ENCODE data around the gene FCHO2. TPM values are rescaled to one million over a fixed set of nuclear protein-coding genes. Genes with fewer than 3 reads are reported as not detected.
"Not testable (repeated sequence)": the region's sequence is repeated elsewhere in the genome, so short reads cannot be mapped to it uniquely, and the experiment has no call there.

Gene FCHO2
- total RNA-seq, 1 donor from 2014 or later = 32.4 TPM

GRCh38 chr5:72996632-72997031 lies 40.8 kb downstream of the FCHO2 start:
- no peaks in the 10 kb centered on the region for H3K4me1 ChIP-seq (ENCODE audit: control insufficient read depth in 3 of 3, insufficient read depth in 3 of 3, low read length in 3 of 3)
- no peak overlapping the region for H3K4me3 ChIP-seq (ENCODE audit: low read length in 3 of 3)
- H3K27ac ChIP-seq (ENCODE audit: low read depth, low read length) = no peak overlapping the region
- H3K9ac ChIP-seq (ENCODE audit: low read depth in 1 of 3, low read length in 3 of 3) = no peak overlapping the region
- H3K36me3 ChIP-seq (ENCODE audit: control insufficient read depth in 3 of 3, insufficient read depth in 3 of 3, low read length in 3 of 3) = peaks cover 5 to 14% (median 8%) of the 10 kb centered on the region in 3 donors
- no peaks in the 10 kb centered on the region for H3K27me3 ChIP-seq (ENCODE audit: control insufficient read depth in 3 of 3, insufficient read depth in 3 of 3, low read length in 3 of 3)
- H3K9me3 ChIP-seq (ENCODE audit: control insufficient read depth in 3 of 3, low read length in 3 of 3) = no peaks in the 10 kb centered on the region

GRCh38 chr5:72999916-73000315 lies 44.1 kb downstream of the FCHO2 start:
- Histone ChIP-seq H3K4me1 (ENCODE audit: control insufficient read depth in 3 of 3, insufficient read depth in 3 of 3, low read length in 3 of 3) (no peaks in the 10 kb centered on the region), H3K4me3 (ENCODE audit: low read length in 3 of 3) (no peak overlapping the region), H3K9ac (ENCODE audit: low read depth in 1 of 3, low read length in 3 of 3) (no peak overlapping the region), H3K27me3 (ENCODE audit: control insufficient read depth in 3 of 3, insufficient read depth in 3 of 3, low read length in 3 of 3) (no peaks in the 10 kb centered on the region), H3K36me3 (ENCODE audit: control insufficient read depth in 3 of 3, insufficient read depth in 3 of 3, low read length in 3 of 3) (peaks cover 5 to 7% (median 5%) of the 10 kb centered on the region in 3 donors), H3K27ac (ENCODE audit: low read depth, low read length) (no peak overlapping the region), H3K9me3 (ENCODE audit: control insufficient read depth in 3 of 3, low read length in 3 of 3) (no peaks in the 10 kb centered on the region)

DNA sequence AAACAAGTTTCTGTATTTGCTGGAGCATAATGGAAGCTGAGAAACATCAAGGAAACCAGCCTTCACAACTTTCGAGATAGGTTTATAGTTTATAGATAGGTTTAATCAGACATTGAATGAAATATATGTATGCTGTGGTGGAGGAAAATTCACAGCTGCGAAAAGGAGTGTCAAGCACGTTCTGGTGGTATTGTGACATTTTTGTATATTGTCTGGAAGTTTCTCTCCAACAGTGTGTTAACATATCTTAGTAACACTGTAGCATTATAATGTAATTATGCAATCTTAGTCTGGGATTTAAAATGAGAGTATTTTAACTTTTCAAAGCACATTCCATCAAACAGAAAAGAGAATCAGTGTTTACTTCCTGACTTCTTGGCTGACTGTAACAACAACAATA lies 50.0 kb downstream of the FCHO2 start:
- no peak overlapping the region for H3K27ac ChIP-seq (ENCODE audit: low read depth, low read length)
- no peaks in the 10 kb centered on the region for H3K9me3 ChIP-seq (ENCODE audit: control insufficient read depth in 3 of 3, low read length in 3 of 3)
- no peak overlapping the region for H3K9ac ChIP-seq (ENCODE audit: low read depth in 1 of 3, low read length in 3 of 3)
- H3K4me1 ChIP-seq (ENCODE audit: control insufficient read depth in 3 of 3, insufficient read depth in 3 of 3, low read length in 3 of 3) = no peaks in the 10 kb centered on the region
- H3K36me3 ChIP-seq (ENCODE audit: control insufficient read depth in 3 of 3, insufficient read depth in 3 of 3, low read length in 3 of 3) = peaks cover 3 to 8% (median 5%) of the 10 kb centered on the region in 3 donors
- H3K4me3 ChIP-seq (ENCODE audit: low read length in 3 of 3) = no peak overlapping the region
- no peaks in the 10 kb centered on the region for H3K27me3 ChIP-seq (ENCODE audit: control insufficient read depth in 3 of 3, insufficient read depth in 3 of 3, low read length in 3 of 3)

- Histone ChIP-seq H3K9me3 (ENCODE audit: control insufficient read depth in 3 of 3, low read length in 3 of 3) (no peaks in the 10 kb centered on the region), H3K36me3 (ENCODE audit: control insufficient read depth in 3 of 3, insufficient read depth in 3 of 3, low read length in 3 of 3) (peaks cover 3 to 10% (median 5%) of the 10 kb centered on the region in 3 donors), H3K9ac (ENCODE audit: low read depth in 1 of 3, low read length in 3 of 3) (no peak overlapping the region), H3K4me1 (ENCODE audit: control insufficient read depth in 3 of 3, insufficient read depth in 3 of 3, low read length in 3 of 3) (no peaks in the 10 kb centered on the region), H3K27me3 (ENCODE audit: control insufficient read depth in 3 of 3, insufficient read depth in 3 of 3, low read length in 3 of 3) (no peaks in the 10 kb centered on the region), H3K27ac (ENCODE audit: low read depth, low read length) (no peak overlapping the region), H3K4me3 (ENCODE audit: low read length in 3 of 3) (no peak overlapping the region)
These were observed 51.2 kb downstream of the FCHO2 start for GRCh38 chr5:73007051-73007450.

DNA sequence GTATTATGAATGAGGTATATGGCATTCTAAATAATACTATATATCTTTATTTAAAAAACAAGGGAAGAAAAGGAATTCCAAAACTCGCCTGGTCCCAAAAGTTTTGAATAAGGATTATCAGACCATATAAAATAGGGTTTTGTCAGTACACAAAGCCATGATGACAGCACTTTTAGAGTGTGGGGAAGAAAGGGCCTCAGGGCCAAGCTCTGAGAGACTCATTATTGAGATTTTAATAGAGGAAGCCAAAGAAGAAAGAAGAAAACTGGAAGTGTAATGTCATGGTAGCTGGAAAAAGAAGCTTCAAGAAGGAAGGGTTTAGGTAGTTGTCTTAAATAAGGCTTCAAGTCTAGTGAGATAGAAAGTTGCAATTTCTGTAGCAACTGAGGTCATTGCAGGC lies 53.0 kb downstream of the FCHO2 start:
- Histone ChIP-seq H3K36me3 (ENCODE audit: control insufficient read depth in 3 of 3, insufficient read depth in 3 of 3, low read length in 3 of 3) (peaks cover 3 to 10% (median 5%) of the 10 kb centered on the region in 3 donors), H3K9ac (ENCODE audit: low read depth in 1 of 3, low read length in 3 of 3) (no peak overlapping the region), H3K9me3 (ENCODE audit: control insufficient read depth in 3 of 3, low read length in 3 of 3) (no peaks in the 10 kb centered on the region), H3K4me3 (ENCODE audit: low read length in 3 of 3) (no peak overlapping the region), H3K4me1 (ENCODE audit: control insufficient read depth in 3 of 3, insufficient read depth in 3 of 3, low read length in 3 of 3) (no peaks in the 10 kb centered on the region), H3K27me3 (ENCODE audit: control insufficient read depth in 3 of 3, insufficient read depth in 3 of 3, low read length in 3 of 3) (no peaks in the 10 kb centered on the region), H3K27ac (ENCODE audit: low read depth, low read length) (no peak overlapping the region)

DNA sequence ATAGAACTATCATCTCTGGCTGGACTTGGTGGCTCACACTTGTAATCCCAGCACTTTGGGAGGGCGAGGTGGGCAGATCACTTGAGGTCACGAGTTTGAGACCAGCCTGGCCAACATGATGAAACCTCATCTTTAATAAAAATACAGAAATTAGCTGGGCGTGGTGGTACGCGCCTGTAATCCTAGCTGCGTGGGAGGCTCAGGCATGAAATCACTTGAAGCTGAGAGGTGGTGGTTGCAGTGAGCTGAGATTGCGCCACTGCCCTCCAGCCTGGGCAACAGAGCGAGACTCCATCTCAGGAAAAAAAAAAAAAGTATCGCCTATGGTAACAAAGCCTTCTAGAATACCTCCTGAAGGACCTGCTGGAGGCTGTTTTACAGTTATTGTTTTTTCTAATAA lies 55.8 kb downstream of the FCHO2 start:
- not testable (repeated sequence) for H3K27ac ChIP-seq (ENCODE audit: low read depth, low read length); H3K4me1 ChIP-seq (ENCODE audit: control insufficient read depth in 3 of 3, insufficient read depth in 3 of 3, low read length in 3 of 3); H3K9ac ChIP-seq (ENCODE audit: low read depth in 1 of 3, low read length in 3 of 3); H3K9me3 ChIP-seq (ENCODE audit: control insufficient read depth in 3 of 3, low read length in 3 of 3); H3K4me3 ChIP-seq (ENCODE audit: low read length in 3 of 3); H3K27me3 ChIP-seq (ENCODE audit: control insufficient read depth in 3 of 3, insufficient read depth in 3 of 3, low read length in 3 of 3); H3K36me3 ChIP-seq (ENCODE audit: control insufficient read depth in 3 of 3, insufficient read depth in 3 of 3, low read length in 3 of 3)

DNA sequence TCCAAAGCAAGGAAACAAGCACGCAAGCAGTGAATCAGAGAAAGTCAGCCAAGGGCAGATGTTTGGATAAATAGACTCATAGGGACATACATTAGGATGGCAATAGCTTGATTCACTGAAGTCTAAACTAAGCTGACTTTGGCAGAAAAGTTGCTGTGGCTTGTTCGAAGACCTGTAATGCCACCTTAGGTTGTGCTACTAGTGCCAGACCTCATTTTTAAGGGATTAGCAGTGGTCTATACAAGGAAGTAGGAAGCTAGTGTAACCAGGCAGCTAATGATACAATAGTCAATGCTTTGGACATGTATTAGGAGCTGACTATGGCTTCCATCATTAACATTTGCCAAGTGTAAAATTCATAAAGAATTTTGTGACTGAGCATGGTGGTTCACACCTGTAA lies 63.1 kb downstream of the FCHO2 start:
- Histone ChIP-seq H3K36me3 (ENCODE audit: control insufficient read depth in 3 of 3, insufficient read depth in 3 of 3, low read length in 3 of 3) (peaks cover 4 to 14% (median 13%) of the 10 kb centered on the region in 3 donors), H3K4me3 (ENCODE audit: low read length in 3 of 3) (no peak overlapping the region), H3K9ac (ENCODE audit: low read depth in 1 of 3, low read length in 3 of 3) (no peak overlapping the region), H3K9me3 (ENCODE audit: control insufficient read depth in 3 of 3, low read length in 3 of 3) (no peaks in the 10 kb centered on the region), H3K27me3 (ENCODE audit: control insufficient read depth in 3 of 3, insufficient read depth in 3 of 3, low read length in 3 of 3) (no peaks in the 10 kb centered on the region), H3K27ac (ENCODE audit: low read depth, low read length) (no peak overlapping the region), H3K4me1 (ENCODE audit: control insufficient read depth in 3 of 3, insufficient read depth in 3 of 3, low read length in 3 of 3) (no peaks in the 10 kb centered on the region)

GRCh38 chr5:73019766-73020165 lies 63.9 kb downstream of the FCHO2 start:
- peaks cover 4 to 14% (median 13%) of the 10 kb centered on the region in 3 donors for H3K36me3 ChIP-seq (ENCODE audit: control insufficient read depth in 3 of 3, insufficient read depth in 3 of 3, low read length in 3 of 3)

GRCh38 chr5:73022471-73023169 lies 66.8 kb downstream of the FCHO2 start:
- no peaks in the 10 kb centered on the region for H3K27me3 ChIP-seq (ENCODE audit: control insufficient read depth in 3 of 3, insufficient read depth in 3 of 3, low read length in 3 of 3)
- H3K9ac ChIP-seq (ENCODE audit: low read depth in 1 of 3, low read length in 3 of 3) = no peak overlapping the region
- no peak overlapping the region for H3K27ac ChIP-seq (ENCODE audit: low read depth, low read length)
- no peaks in the 10 kb centered on the region for H3K4me1 ChIP-seq (ENCODE audit: control insufficient read depth in 3 of 3, insufficient read depth in 3 of 3, low read length in 3 of 3)
- H3K9me3 ChIP-seq (ENCODE audit: control insufficient read depth in 3 of 3, low read length in 3 of 3) = no peaks in the 10 kb centered on the region
- H3K36me3 ChIP-seq (ENCODE audit: control insufficient read depth in 3 of 3, insufficient read depth in 3 of 3, low read length in 3 of 3) = peaks cover 6 to 18% (median 16%) of the 10 kb centered on the region in 3 donors
- H3K4me3 ChIP-seq (ENCODE audit: low read length in 3 of 3) = no peak overlapping the region

More at GRCh38 chr5:73019766-73020165, 63.9 kb downstream of the FCHO2 start:
- no peaks in the 10 kb centered on the region for H3K4me1 ChIP-seq (ENCODE audit: control insufficient read depth in 3 of 3, insufficient read depth in 3 of 3, low read length in 3 of 3)
- H3K9me3 ChIP-seq (ENCODE audit: control insufficient read depth in 3 of 3, low read length in 3 of 3) = no peaks in the 10 kb centered on the region
- H3K27me3 ChIP-seq (ENCODE audit: control insufficient read depth in 3 of 3, insufficient read depth in 3 of 3, low read length in 3 of 3) = no peaks in the 10 kb centered on the region
- H3K4me3 ChIP-seq (ENCODE audit: low read length in 3 of 3) = no peak overlapping the region
- no peak overlapping the region for H3K27ac ChIP-seq (ENCODE audit: low read depth, low read length)
- H3K9ac ChIP-seq (ENCODE audit: low read depth in 1 of 3, low read length in 3 of 3) = no peak overlapping the region

DNA sequence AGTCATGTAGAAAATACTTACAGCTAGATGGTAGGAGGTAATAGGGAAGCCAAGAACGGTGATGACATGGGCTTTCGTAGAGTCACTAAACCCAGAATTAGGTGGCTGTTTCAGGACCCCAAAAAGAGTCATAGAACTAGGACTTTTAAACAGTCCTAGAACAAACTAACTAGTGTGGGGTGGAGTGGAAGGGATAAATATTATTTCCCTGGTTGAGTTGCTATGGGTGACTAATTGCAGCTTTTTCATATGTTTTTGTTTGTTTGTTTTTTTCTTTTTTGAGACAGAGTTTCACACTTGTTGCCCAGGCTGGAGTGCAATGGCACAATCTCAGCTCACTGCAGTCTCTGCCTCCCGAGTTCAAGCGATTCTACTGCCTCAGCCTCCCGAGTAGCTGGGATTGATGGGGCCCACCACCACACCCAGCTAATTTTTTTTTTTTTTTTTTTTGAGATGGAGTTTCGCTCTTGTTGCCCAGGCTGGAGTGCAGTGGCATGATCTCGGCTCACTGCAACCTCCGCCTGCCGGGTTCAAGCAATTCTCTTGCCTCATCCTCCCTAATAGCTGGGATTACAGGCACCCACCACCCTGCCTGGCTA lies 69.2 kb downstream of the FCHO2 start:
- H3K27ac ChIP-seq (ENCODE audit: low read depth, low read length); H3K9ac ChIP-seq (ENCODE audit: low read depth in 1 of 3, low read length in 3 of 3); H3K27me3 ChIP-seq (ENCODE audit: control insufficient read depth in 3 of 3, insufficient read depth in 3 of 3, low read length in 3 of 3); H3K4me1 ChIP-seq (ENCODE audit: control insufficient read depth in 3 of 3, insufficient read depth in 3 of 3, low read length in 3 of 3); H3K9me3 ChIP-seq (ENCODE audit: control insufficient read depth in 3 of 3, low read length in 3 of 3); H3K4me3 ChIP-seq (ENCODE audit: low read length in 3 of 3): not testable (repeated sequence)
- H3K36me3 ChIP-seq (ENCODE audit: control insufficient read depth in 3 of 3, insufficient read depth in 3 of 3, low read length in 3 of 3) = peaks cover 4 to 14% (median 7%) of the 10 kb centered on the region in 3 donors
